Esophagus mucosa (tissue), 1 donor: ENCODE measurements around the gene CCP110. TPM values are rescaled to one million over a fixed set of nuclear protein-coding genes. Genes with fewer than 3 reads are reported as not detected.

Experiments used
- ATAC-seq: fragments of 200-7000 bp; cut with Tn5 transposase; one replicate; pipeline ENCODE4 v1.9.1; 2020
- total RNA-seq: library from RNA; stranded (reverse); gene quantifications from one replicate; pipeline ENCODE4 v1.2.4, GENCODE V29; 2023
- donor health status: DM: yes; HTN: yes; CAD: no.

Gene CCP110
- total RNA-seq, 1 donor from 2014 or later, result 6.2 TPM

GRCh38 chr16:19601083-19601976 lies 77.6 kb downstream of the CCP110 start:
- peak; percentile 19 for ATAC-seq

Other genes starting within 250 kb of the CCP110 start
- gene CLEC19A, start 238.2 kb upstream of the CCP110 start, total RNA-seq, result not detected
- gene TMC5, start 106.1 kb upstream of the CCP110 start, total RNA-seq, result 5.0 TPM
- 29.9 TPM for gene GDE1, start 1.8 kb upstream of the CCP110 start, total RNA-seq
- gene VPS35L, start 31.8 kb downstream of the CCP110 start, total RNA-seq, result 43.2 TPM
- 15.5 TPM for gene KNOP1, start 194.3 kb downstream of the CCP110 start, total RNA-seq
- gene IQCK, start 194.3 kb downstream of the CCP110 start, total RNA-seq, result 4.7 TPM